Vagina (tissue), 2 donors: ENCODE measurements around the gene EPX. TPM values are rescaled to one million over a fixed set of nuclear protein-coding genes. Genes with fewer than 3 reads are reported as not detected.

Experiments
- DNase-seq, 2 donors: peaks; one replicate each; pipeline ENCODE4 v3.0.0-alpha.2; 2017; ENCODE audit errors: extremely low spot score in 2 of 2
- H3K27ac ChIP-seq: fragments of 200-600 bp; sonication (generic); one replicate; pipeline ENCODE4 v1.5.1; 2019
- H3K27me3 ChIP-seq: fragments of 200-600 bp; sonication (generic); one replicate; pipeline ENCODE4 v1.5.1; 2019
- H3K36me3 ChIP-seq, 2 donors: fragments of 200-600 bp; sonication (generic); one replicate each; pipeline ENCODE4 v1.5.1; 2017 to 2019
- H3K4me1 ChIP-seq: fragments of 200-600 bp; sonication (generic); one replicate; pipeline ENCODE4 v1.5.1; 2019
- H3K4me3 ChIP-seq, 2 donors: fragments of 200-600 bp; sonication (generic); 1 replicate in 1 of 2; 2 replicates in 1 of 2; pipeline ENCODE4 v1.5.1; 2016 to 2019
- H3K9me3 ChIP-seq: fragments of 200-600 bp; sonication (generic); one replicate; pipeline ENCODE4 v1.5.1; 2019
- CTCF ChIP-seq, 3 experiments: fragments of 450-650 bp in 2 of 3; fragments of 200-600 bp in 1 of 3; sonication (generic) in 1 of 3; IDR thresholded peaks; one replicate each; pipeline ENCODE4 v1.5.1; 2017 to 2019; ENCODE audit warnings: antibody characterized with exemption in 3 of 3, mild to moderate bottlenecking in 2 of 3, moderate library complexity in 2 of 3
- POLR2A ChIP-seq, 2 donors: fragments of 450-650 bp; IDR thresholded peaks; one replicate each; pipeline ENCODE4 v1.6.1; 2017; ENCODE audit warnings: antibody characterized with exemption in 2 of 2, mild to moderate bottlenecking in 2 of 2, moderate library complexity in 2 of 2
- POLR2AphosphoS5 ChIP-seq, 2 donors: sonication (generic); formaldehyde crosslinking; IDR thresholded peaks; one replicate each; pipeline ENCODE4 v1.9.0; 2017; ENCODE audit warnings: antibody characterized with exemption in 2 of 2, mild to moderate bottlenecking in 2 of 2, low read depth in 1 of 2; ENCODE audit not compliant: insufficient read depth in 1 of 2
- intact Hi-C: fragments of 100-400 bp; cut with DNase I; formaldehyde crosslinking; loops from one replicate; pipeline ENCODE4 v1.15.1; 2023
- total RNA-seq: library from RNA; depleted of rRNA; stranded (reverse); fragments of >200 nt; gene quantifications from one replicate; pipeline ENCODE4 v1.2.3, GENCODE V29; 2016

EPX gene
- total RNA-seq, 1 donor from 2014 or later = not detected

- no peak overlapping the region for H3K4me3 ChIP-seq
- no peak for DNase-seq
- no peak overlapping the region for H3K27ac ChIP-seq
- H3K4me1 ChIP-seq = no peaks in the 10 kb centered on the region
- H3K36me3 ChIP-seq = peaks cover 0 to 2% of the 10 kb centered on the region in 2 donors
- H3K27me3 ChIP-seq = no peaks in the 10 kb centered on the region
- intact Hi-C loops = no loop called here
- TF ChIP-seq POLR2A (IDR thresholded peaks at IDR 0.05) = no peak
- no peak for TF ChIP-seq CTCF (IDR thresholded peaks at IDR 0.05)
- no peak for TF ChIP-seq POLR2AphosphoS5 (IDR thresholded peaks at IDR 0.05; ENCODE audit: insufficient read depth in 1 of 2, low read depth in 1 of 2)
- no peaks in the 10 kb centered on the region for H3K9me3 ChIP-seq
Observed at GRCh38 chr17:58200024-58200633, 7.6 kb downstream of the EPX start.

GRCh38 chr17:58202859-58203258 lies 10.3 kb downstream of the EPX start:
- DNase-seq = no peak
- H3K4me1 ChIP-seq = no peaks in the 10 kb centered on the region
- no peaks in the 10 kb centered on the region for H3K9me3 ChIP-seq
- H3K27me3 ChIP-seq = no peaks in the 10 kb centered on the region
- H3K4me3 ChIP-seq = no peak overlapping the region
- no peak overlapping the region for H3K27ac ChIP-seq
- intact Hi-C loops = no loop called here
- TF ChIP-seq POLR2AphosphoS5 (IDR thresholded peaks at IDR 0.05; ENCODE audit: insufficient read depth in 1 of 2, low read depth in 1 of 2) (no peak), POLR2A (IDR thresholded peaks at IDR 0.05) (no peak), CTCF (IDR thresholded peaks at IDR 0.05) (no peak)
- H3K36me3 ChIP-seq = peaks cover 0 to 23% of the 10 kb centered on the region in 2 donors

GRCh38 chr17:58204796-58205195 lies 12.3 kb downstream of the EPX start:
- H3K4me1 ChIP-seq = no peaks in the 10 kb centered on the region
- H3K4me3 ChIP-seq = no peak overlapping the region
- H3K9me3 ChIP-seq = no peaks in the 10 kb centered on the region
- H3K36me3 ChIP-seq = peaks cover 0 to 30% of the 10 kb centered on the region in 2 donors
- no peak for TF ChIP-seq CTCF (IDR thresholded peaks at IDR 0.05)
- no peak for TF ChIP-seq POLR2A (IDR thresholded peaks at IDR 0.05)
- no peak for TF ChIP-seq POLR2AphosphoS5 (IDR thresholded peaks at IDR 0.05; ENCODE audit: insufficient read depth in 1 of 2, low read depth in 1 of 2)
- DNase-seq = no peak
- intact Hi-C loops = no loop called here
- no peaks in the 10 kb centered on the region for H3K27me3 ChIP-seq
- H3K27ac ChIP-seq = no peak overlapping the region

- Histone ChIP-seq H3K36me3 (peaks cover 0 to 42% of the 10 kb centered on the region in 2 donors), H3K4me3 (no peak overlapping the region), H3K4me1 (no peaks in the 10 kb centered on the region), H3K27me3 (no peaks in the 10 kb centered on the region), H3K9me3 (no peaks in the 10 kb centered on the region), H3K27ac (no peak overlapping the region)
- DNase-seq = no peak
- intact Hi-C loops = no loop called here
- TF ChIP-seq POLR2A (IDR thresholded peaks at IDR 0.05) (no peak), POLR2AphosphoS5 (IDR thresholded peaks at IDR 0.05; ENCODE audit: insufficient read depth in 1 of 2, low read depth in 1 of 2) (no peak), CTCF (IDR thresholded peaks at IDR 0.05) (no peak)
Observed at GRCh38 chr17:58205936-58206335, 13.4 kb downstream of the EPX start.

GRCh38 chr17:58207451-58207850 lies 14.9 kb downstream of the EPX start:
- Histone ChIP-seq H3K27ac (no peak overlapping the region), H3K9me3 (no peaks in the 10 kb centered on the region), H3K27me3 (no peaks in the 10 kb centered on the region), H3K4me1 (no peaks in the 10 kb centered on the region), H3K4me3 (no peak overlapping the region), H3K36me3 (peaks cover 0 to 48% of the 10 kb centered on the region in 2 donors)
- TF ChIP-seq CTCF (IDR thresholded peaks at IDR 0.05) = no peak
- no peak for TF ChIP-seq POLR2AphosphoS5 (IDR thresholded peaks at IDR 0.05; ENCODE audit: insufficient read depth in 1 of 2, low read depth in 1 of 2)
- TF ChIP-seq POLR2A (IDR thresholded peaks at IDR 0.05) = no peak
- intact Hi-C loops = no loop called here
- DNase-seq = no peak
